ENCODE data around the gene CIRBP. TPM values are rescaled to one million over a fixed set of nuclear protein-coding genes. Genes with fewer than 3 reads are reported as not detected.

Gene CIRBP
- total and polyA plus RNA-seq, 9 of the 15 experiments (the other 6 are each of a cell fraction or from before 2014, with no cell fraction given): 20.5 to 327 (median 176) TPM

- Histone ChIP-seq H3K9me3 (replicated peaks; ENCODE audit: control insufficient read depth, insufficient read depth, low read depth, low read length) (no peaks in the 10 kb centered on the region), H3K27me3 (ENCODE audit: control insufficient read depth in 2 of 2, insufficient read depth in 2 of 2, low read length in 2 of 2) (peaks cover 26 to 54% of the 10 kb centered on the region in 2 experiments; a peak in 4 of 5 replicates), H3K4me1 (replicated peaks in 1 of 2; ENCODE audit: control insufficient read depth in 2 of 2, insufficient read depth in 2 of 2, low read length in 2 of 2) (peaks cover 0 to 84% of the 10 kb centered on the region in 2 experiments; a peak in 2 of 5 replicates), H3K9me1 (ENCODE audit: control insufficient read depth, insufficient read depth, low read length) (no peaks in the 10 kb centered on the region), H3K4me3 (no peak within 1 kb of the TSS), H3K36me3 (ENCODE audit: control insufficient read depth, insufficient read depth, low read length) (peaks cover 1% of the 10 kb centered on the region; the same call in 1 of the 3 replicates), H3K27ac (ENCODE audit: extremely low read depth, low read depth, low read length) (no peak within 1 kb of the TSS), H3K4me2 (ENCODE audit: insufficient read depth, low read length) (no peak within 1 kb of the TSS; the same call in 1 of the 2 replicates), H4K20me1 (replicated peaks; ENCODE audit: control insufficient read depth, insufficient read depth, low read length) (peaks cover 10% of the 10 kb centered on the region), H3K79me2 (ENCODE audit: control insufficient read depth, insufficient read depth, low read length) (no peaks in the 10 kb centered on the region), H2AFZ (ENCODE audit: low read depth, low read length) (no peak within 1 kb of the TSS), H3K9ac (ENCODE audit: insufficient read depth in 1 of 2, low read depth in 2 of 2, low read length in 2 of 2) (peak within 1 kb of the TSS in 1 of 2 experiments; percentile 17; a peak in 2 of 4 replicates)
- WGBS (ENCODE audit: insufficient coverage, low coverage, missing lambda C conversion rate): 3% methylated on average over 7 of the region's 113 CpGs
- POLR2A ChIA-PET: interaction anchor here (1.4 to 1.5 kb wide), 2 partner anchors 10 to 17 kb away, joined by 5 to 6 read pairs; partner anchors contain the start of genes CIRBP and FAM174C
- FAIRE-seq: no peak
- peak in 3 of 4 experiments; percentile 34 to 75 (median 70) for DNase-seq (ENCODE audit: extremely low read depth in 1 of 4, low spot score in 3 of 4)
- ATAC-seq: no peak
- CTCF ChIA-PET (ENCODE audit: low intra/inter-chr PET ratio): interaction anchor here (0.6 kb wide), 1 partner anchor 481 kb away, joined by 3 read pairs; no protein-coding TSS in a partner anchor
- intact Hi-C loops (cut with micrococcal nuclease): no loop called here
- in situ Hi-C loops (cut with MboI): no loop called here
- no TSS peak for BruUV-seq (replicated peaks)
- TF ChIP-seq FOXO4 (CRISPR knock-in tag; IDR thresholded peaks at IDR 0.05) (no peak), CTCF (IDR thresholded peaks at IDR 0.05 in 2 of 3, conservative IDR thresholded peaks at IDR 0.05 in 1 of 3; ENCODE audit: insufficient read depth in 2 of 3, low read depth in 1 of 3, low read length in 3 of 3) (peak in 1 of 3 experiments; percentile 7; a peak in 1 of 6 replicates), UBTF (IDR thresholded peaks at IDR 0.05; ENCODE audit: borderline replicate concordance in 1 of 2, low read depth in 2 of 2, low read length in 2 of 2) (0 out of 4 replicates have a peak, but pooled peaks of 1 of the 2 experiments have one; percentile 36), RREB1 (CRISPR knock-in tag; IDR thresholded peaks at IDR 0.05) (no peak), ZBTB7A (IDR thresholded peaks at IDR 0.05; ENCODE audit: borderline replicate concordance, control insufficient read depth, low read depth, low read length) (peak; percentile 82; the same call in 1 of the 2 replicates), ZNF143 (CRISPR knock-in tag; IDR thresholded peaks at IDR 0.05) (no peak), TRIM28 (IDR thresholded peaks at IDR 0.05) (no peak), ZKSCAN8 (CRISPR knock-in tag; IDR thresholded peaks at IDR 0.05) (no peak)
Observed at GRCh38 chr19:1285737-1286360, 16.7 kb downstream of the CIRBP start, which contains the start of gene EFNA2. Gene EFNA2 (plus strand): TSS chr19:1285873. CDS start chr19:1286169, 296 bp downstream.

All from K562 (cell line).